SK-N-SH treated with all-trans-retinoic acid at 6 μM for 48 hours (cell line): ENCODE measurements around the gene ARID2.

ENCODE experiments used
- ATAC-seq: fragments of 200-7000 bp; cut with Tn5 transposase; 3 replicates; pipeline ENCODE4 v1.9.1; 2020; ENCODE audit warnings: mild to moderate bottlenecking, moderate library complexity
- ARNTL ChIP-seq: fragments of 450-650 bp; formaldehyde crosslinking; IDR thresholded peaks from 2 replicates; pipeline ENCODE4 v1.5.0; 2020; ENCODE audit warnings: low read depth, mild to moderate bottlenecking, moderate library complexity, borderline replicate concordance
- BACH2 ChIP-seq: fragments of 250-450 bp; sonication (Bioruptor Pico); IDR thresholded peaks from 2 replicates; pipeline ENCODE4 v1.9.0; 2021; ENCODE audit warnings: mild to moderate bottlenecking, borderline replicate concordance
- CSDC2 ChIP-seq: fragments of 250-450 bp; sonication (Bioruptor Pico); IDR thresholded peaks from 2 replicates; pipeline ENCODE4 v1.5.0; 2020; ENCODE audit warnings: mild to moderate bottlenecking, moderate library complexity
- CSRNP3 ChIP-seq: fragments of 250-450 bp; sonication (Bioruptor Pico); IDR thresholded peaks from 2 replicates; pipeline ENCODE4 v1.5.1; 2021; ENCODE audit warnings: mild to moderate bottlenecking, moderate library complexity
- GLIS3 ChIP-seq: fragments of 250-450 bp; sonication (Bioruptor Pico); IDR thresholded peaks from 2 replicates; pipeline ENCODE4 v1.5.0; 2020; ENCODE audit warnings: mild to moderate bottlenecking, moderate library complexity
- ISL1 ChIP-seq: fragments of 250-450 bp; sonication (Bioruptor Pico); IDR thresholded peaks from 2 replicates; pipeline ENCODE4 v2.1.2; 2022; ENCODE audit warnings: mild to moderate bottlenecking, moderate library complexity
- PATZ1 ChIP-seq: fragments of 250-450 bp; sonication (Bioruptor Pico); IDR thresholded peaks from 2 replicates; pipeline ENCODE4 v1.8.0; 2020; ENCODE audit warnings: mild to moderate bottlenecking, moderate library complexity, borderline replicate concordance
- POU6F1 ChIP-seq: fragments of 250-450 bp; sonication (Bioruptor Pico); IDR thresholded peaks from 2 replicates; pipeline ENCODE4 v1.8.0; 2021; ENCODE audit warnings: low read depth, mild to moderate bottlenecking, moderate library complexity, borderline replicate concordance
- PPARA ChIP-seq: fragments of 250-450 bp; sonication (Bioruptor Pico); IDR thresholded peaks from 2 replicates; pipeline ENCODE4 v1.5.0; 2020; ENCODE audit warnings: mild to moderate bottlenecking, borderline replicate concordance
- RARB ChIP-seq: fragments of 250-450 bp; sonication (Bioruptor Pico); IDR thresholded peaks from 2 replicates; pipeline ENCODE4 v1.8.0; 2021; ENCODE audit warnings: mild to moderate bottlenecking, moderate library complexity
- SNAI2 ChIP-seq: fragments of 250-450 bp; sonication (Bioruptor Pico); IDR thresholded peaks from 2 replicates; pipeline ENCODE4 v1.5.0; 2020; ENCODE audit warnings: mild to moderate bottlenecking, moderate library complexity
- TCF4 ChIP-seq: fragments of 250-450 bp; sonication (Bioruptor Pico); IDR thresholded peaks from 2 replicates; pipeline ENCODE4 v1.8.0; 2021; ENCODE audit warnings: mild to moderate bottlenecking, moderate library complexity, borderline replicate concordance
- TOX ChIP-seq: fragments of 250-450 bp; sonication (Bioruptor Pico); IDR thresholded peaks from 2 replicates; pipeline ENCODE4 v1.8.0; 2021; ENCODE audit warnings: mild to moderate bottlenecking, moderate library complexity, borderline replicate concordance
- TSHZ2 ChIP-seq: fragments of 250-450 bp; sonication (Bioruptor Pico); IDR thresholded peaks from 2 replicates; pipeline ENCODE4 v1.5.0; 2020; ENCODE audit warnings: mild to moderate bottlenecking, moderate library complexity
- ZFP3 ChIP-seq: fragments of 250-450 bp; sonication (Bioruptor Pico); IDR thresholded peaks from 2 replicates; pipeline ENCODE4 v1.5.0; 2020; ENCODE audit warnings: mild to moderate bottlenecking, moderate library complexity
- ZFP30 ChIP-seq: fragments of 450-650 bp; formaldehyde crosslinking; IDR thresholded peaks from 2 replicates; pipeline ENCODE4 v1.5.0; 2022; ENCODE audit warnings: mild to moderate bottlenecking, moderate library complexity
- ZNF565 ChIP-seq: fragments of 450-650 bp; formaldehyde crosslinking; conservative IDR thresholded peaks from 2 replicates; pipeline ENCODE4 v1.5.0; 2020; ENCODE audit warnings: low read depth, mild to moderate bottlenecking, moderate library complexity
- ZNF70 ChIP-seq: fragments of 450-650 bp; formaldehyde crosslinking; IDR thresholded peaks from 2 replicates; pipeline ENCODE4 v1.5.0; 2020; ENCODE audit warnings: mild to moderate bottlenecking, moderate library complexity
- ZNF8 ChIP-seq: fragments of 450-650 bp; formaldehyde crosslinking; IDR thresholded peaks from 2 replicates; pipeline ENCODE4 v1.5.0; 2020; ENCODE audit warnings: mild to moderate bottlenecking, moderate library complexity

Gene ARID2

GRCh38 chr12:45915405-45915804 lies 185.9 kb downstream of the ARID2 start:
- TF ChIP-seq PPARA (no peak), TCF4 (CRISPR knock-in tag) (no peak), RARB (CRISPR knock-in tag) (no peak), TOX (CRISPR knock-in tag) (no peak)
- TF ChIP-seq, all 23 proteins: peak for 0
- no peak for ATAC-seq

GRCh38 chr12:45918818-45919217 lies 189.3 kb downstream of the ARID2 start:
- ATAC-seq, result no peak
- TF ChIP-seq ZFP3 (CRISPR knock-in tag) (no peak), ZNF70 (CRISPR knock-in tag) (no peak), TOX (CRISPR knock-in tag) (no peak), ISL1 (CRISPR knock-in tag) (no peak), ZNF8 (CRISPR knock-in tag) (no peak), RARB (CRISPR knock-in tag) (no peak), SNAI2 (CRISPR knock-in tag) (no peak), TCF4 (CRISPR knock-in tag) (no peak), TSHZ2 (no peak)

GRCh38 chr12:45928309-45928708 lies 198.8 kb downstream of the ARID2 start:
- TF ChIP-seq ARNTL (CRISPR knock-in tag) (no peak), GLIS3 (no peak), BACH2 (CRISPR knock-in tag) (no peak), PATZ1 (CRISPR knock-in tag) (no peak), ISL1 (CRISPR knock-in tag) (no peak), ZFP30 (CRISPR knock-in tag) (no peak), CSDC2 (CRISPR knock-in tag) (no peak), TCF4 (CRISPR knock-in tag) (no peak), ZNF565 (CRISPR knock-in tag) (no peak), POU6F1 (CRISPR knock-in tag) (no peak), TSHZ2 (no peak), SNAI2 (CRISPR knock-in tag) (no peak), CSRNP3 (no peak), ZNF70 (CRISPR knock-in tag) (no peak), ZNF8 (CRISPR knock-in tag) (no peak), TOX (CRISPR knock-in tag) (no peak)

More at GRCh38 chr12:45928309-45928708, 198.8 kb downstream of the ARID2 start:
- no peak for ATAC-seq
